ENCODE data around the gene TMEM97.
A peak's percentile ranks its signal among the peaks of the same experiment; 100 is the strongest.

Gene TMEM97

GRCh38 chr17:28365487-28365886 is 46.5 kb downstream of the TMEM97 start:
- no peak for DNase-seq (ENCODE audit: low read depth)

DNA sequence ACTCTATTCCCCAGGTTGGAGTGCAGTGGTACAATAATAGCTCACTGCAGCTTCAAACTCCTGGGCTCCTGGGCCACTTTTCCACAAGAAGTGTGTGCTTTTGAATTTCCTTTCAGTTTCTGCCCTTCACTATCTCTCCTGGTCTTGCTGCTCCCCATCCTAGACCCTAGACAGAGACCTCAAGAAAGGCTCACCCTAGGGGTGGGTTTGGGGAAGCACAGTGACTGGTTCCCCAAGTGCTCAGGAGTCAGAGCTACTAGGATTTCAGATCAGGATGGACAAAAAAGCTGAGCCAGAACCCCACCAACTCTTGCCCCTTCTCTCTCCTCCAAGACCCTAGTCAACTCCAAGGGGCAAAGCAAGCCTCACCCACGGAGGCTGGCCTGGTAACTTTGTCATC is 47.6 kb downstream of the TMEM97 start:
- no peak for DNase-seq (ENCODE audit: low read depth)

DNA sequence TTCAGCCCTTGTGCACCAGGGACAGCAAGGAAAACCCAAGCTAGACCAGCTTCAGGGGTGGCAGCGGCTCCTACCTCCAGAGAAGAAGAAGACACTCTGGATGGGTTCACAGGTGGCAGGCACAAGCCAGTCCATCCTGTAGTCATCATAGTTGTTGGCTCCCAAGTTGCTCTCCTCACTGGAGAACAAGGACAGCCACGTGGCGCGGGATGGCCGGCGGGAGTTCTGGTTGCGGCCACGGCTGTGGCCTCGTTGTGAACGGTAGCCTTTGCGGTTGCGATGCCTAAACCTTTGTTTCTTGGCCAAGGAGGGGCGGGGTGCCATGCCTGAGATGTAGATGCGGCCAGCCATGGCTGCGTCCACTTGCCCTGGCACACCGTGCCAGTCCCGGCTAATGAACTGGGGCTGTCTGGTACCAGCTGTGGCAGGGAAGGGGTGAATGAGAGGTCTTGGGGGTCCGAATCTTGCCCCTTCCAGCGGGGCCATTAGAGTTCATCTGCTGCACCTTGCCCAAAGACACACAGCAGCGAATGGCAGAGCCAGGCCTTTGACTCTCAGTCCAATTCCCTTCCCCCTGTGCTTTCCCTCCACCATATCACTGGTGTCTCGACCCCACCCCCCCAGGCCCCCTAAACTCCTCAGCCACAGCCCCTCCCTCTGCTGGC is 48.8 kb downstream of the TMEM97 start:
- no peak for DNase-seq (ENCODE audit: low read depth)

DNA sequence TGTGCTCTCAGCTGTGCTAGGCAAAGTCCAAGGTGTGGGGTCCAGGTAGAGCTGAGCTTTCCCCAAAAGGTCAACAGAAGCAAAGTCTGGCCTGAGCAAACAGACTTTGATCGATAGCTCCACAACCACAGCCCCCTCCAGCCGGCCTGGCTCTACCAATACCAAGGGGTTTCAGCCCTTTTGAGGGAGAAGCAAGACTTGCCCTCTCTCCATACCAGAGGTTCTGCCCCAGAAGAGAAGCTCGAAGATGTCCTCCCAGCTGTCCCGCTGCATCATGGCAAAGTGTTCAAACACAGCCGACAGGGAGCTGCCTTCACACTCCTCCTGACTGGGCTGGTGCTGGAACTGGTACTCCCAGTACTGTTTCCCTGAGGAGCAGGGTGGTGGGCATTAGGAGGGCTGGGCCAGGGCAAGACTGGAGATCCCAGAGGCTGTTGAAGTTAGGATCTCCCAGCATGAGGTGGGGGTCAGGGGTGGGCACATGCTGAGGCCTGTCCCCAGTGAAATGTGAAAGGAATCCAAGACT is 49.4 kb downstream of the TMEM97 start:
- no peak for DNase-seq (ENCODE audit: low read depth)

GRCh38 chr17:28368915-28369683 is 50.1 kb downstream of the TMEM97 start:
- no peak for DNase-seq (ENCODE audit: low read depth)

DNA sequence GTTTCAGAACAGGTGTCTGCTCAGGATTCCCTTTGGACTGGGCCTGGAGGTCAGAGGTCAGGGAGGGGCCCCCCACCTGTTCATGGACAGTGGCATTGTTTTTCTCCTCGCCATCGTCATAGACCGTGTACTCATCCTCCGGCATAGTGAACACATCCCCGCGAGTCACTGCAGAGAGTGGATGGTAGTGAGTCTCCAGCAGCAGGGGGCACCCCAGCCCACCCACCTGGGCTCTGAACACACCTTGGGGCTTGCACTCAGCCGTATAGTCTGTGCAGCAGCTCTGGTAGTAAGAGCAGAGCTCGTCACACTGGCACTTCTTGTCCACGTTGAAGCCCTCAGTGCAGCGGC is 50.7 kb downstream of the TMEM97 start:
- no peak for DNase-seq (ENCODE audit: low read depth)

DNA sequence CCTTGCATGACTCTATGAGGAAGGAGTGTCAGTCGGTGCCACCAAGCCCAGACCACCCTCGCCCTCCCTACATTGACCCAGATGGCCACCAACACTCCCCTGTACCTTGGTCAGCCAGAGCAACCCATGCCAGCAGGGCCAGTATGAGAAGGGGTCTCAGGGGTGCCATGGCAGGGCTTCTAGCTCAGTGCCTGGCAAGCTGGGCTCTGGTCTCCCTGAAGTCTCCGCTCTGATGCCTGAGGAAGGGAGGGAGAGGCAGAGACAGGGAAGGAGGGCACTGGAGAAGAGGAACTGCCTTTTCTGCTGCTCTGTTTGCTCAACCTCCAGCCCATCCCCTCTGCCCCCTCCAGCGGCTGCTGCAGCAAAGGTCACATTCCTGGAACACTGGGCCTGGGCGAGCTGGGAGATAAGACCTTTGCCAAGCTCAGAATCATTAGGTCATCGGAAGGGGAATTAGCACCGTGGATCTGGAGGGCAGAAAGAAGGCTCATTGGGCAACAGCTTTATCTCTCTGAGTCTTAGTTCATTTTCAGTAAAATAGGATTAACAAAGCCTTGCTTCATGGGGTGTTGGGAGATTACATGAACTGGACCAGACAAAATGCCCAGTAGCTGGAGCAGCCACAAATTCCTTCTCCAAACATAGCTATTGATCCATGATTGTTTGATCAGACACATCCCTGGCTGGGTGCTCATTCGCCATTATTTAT is 51.2 kb downstream of the TMEM97 start, which contains the start of gene VTN:
TSS of gene VTN (minus strand) at position 273 of the 709 bp plus-strand sequence. CDS start at position 169, 104 bp downstream.
- DNase-seq (ENCODE audit: low read depth), result no peak

- no peak for DNase-seq (ENCODE audit: low read depth)
Measured at GRCh38 chr17:28370744-28371103, 51.7 kb downstream of the TMEM97 start.

DNA sequence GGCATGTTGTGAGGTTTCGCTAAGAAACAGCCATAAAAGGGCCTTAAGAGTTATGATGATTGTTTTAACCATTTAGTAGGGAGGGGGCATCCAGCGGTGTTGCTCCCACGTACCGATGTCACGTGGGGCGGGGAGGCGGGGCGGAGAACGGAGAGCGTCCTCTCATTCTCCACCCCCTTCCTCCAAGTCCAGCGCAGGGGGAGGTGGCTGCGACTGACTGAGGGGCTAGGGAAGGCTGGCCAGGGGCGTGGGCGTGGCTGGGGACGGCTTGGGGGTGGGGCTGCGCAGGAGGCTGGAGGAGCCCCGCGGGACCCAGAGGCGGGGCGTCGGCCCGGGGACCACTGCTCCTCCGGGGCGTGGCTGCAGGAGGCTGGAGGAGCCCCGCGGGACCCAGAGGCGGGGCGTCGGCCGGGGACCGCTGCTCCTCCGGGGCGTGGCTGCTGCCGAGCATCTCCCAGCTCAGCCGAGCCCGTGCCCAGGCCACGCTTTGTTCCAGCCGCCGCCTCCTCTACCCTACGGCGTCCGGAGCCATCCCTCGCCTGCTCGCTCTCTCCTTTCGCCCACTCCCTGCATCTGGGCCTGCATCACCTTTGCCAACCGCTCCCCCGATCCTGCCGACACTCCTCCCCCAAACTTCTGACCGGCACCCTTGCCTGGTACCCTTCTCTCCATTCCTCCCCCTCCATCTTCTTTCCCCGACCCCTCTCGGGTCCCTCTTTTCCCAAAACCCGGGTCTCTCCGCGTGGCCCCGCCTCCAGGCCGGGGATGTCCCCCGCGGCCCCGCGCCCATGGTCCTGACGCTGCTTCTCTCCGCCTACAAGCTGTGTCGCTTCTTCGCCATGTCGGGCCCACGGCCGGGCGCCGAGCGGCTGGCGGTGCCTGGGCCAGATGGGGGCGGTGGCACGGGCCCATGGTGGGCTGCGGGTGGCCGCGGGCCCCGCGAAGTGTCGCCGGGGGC is 52.5 kb downstream of the TMEM97 start, which contains the start of gene SARM1:
TSS of gene SARM1 (plus strand) at position 450 of the 958 bp plus-strand sequence. CDS start at position 789, 339 bp downstream.
- peak; percentile 72 for DNase-seq (ENCODE audit: low read depth)

GRCh38 chr17:28372203-28372944 is 53.4 kb downstream of the TMEM97 start:
- DNase-seq (ENCODE audit: low read depth), result no peak

GRCh38 chr17:28372945-28373274 is 53.9 kb downstream of the TMEM97 start:
- no peak for DNase-seq (ENCODE audit: low read depth)

Data from stimulated activated CD8-positive, alpha-beta memory T cell treated with anti-CD3 and anti-CD28 coated beads, Interleukin-12 subunit alpha, Interleukin-12 subunit beta, amount 100 ng/mL, for 4 hours (primary cell).